DND-41 (cell line): ENCODE data around the gene AATF.
"Not testable (repeated sequence)": the region's sequence is repeated elsewhere in the genome, so short reads cannot be mapped to it uniquely, and the experiment has no call there.

Experiments
- ATAC-seq: fragments of 200-7000 bp; cut with Tn5 transposase; 3 replicates; pipeline ENCODE4 v1.9.1; 2021; ENCODE audit warnings: low read depth; ENCODE audit not compliant: insufficient read depth
- DNase-seq: peaks from one replicate; pipeline ENCODE4 v3.0.0-alpha.2; 2020
- H2AFZ ChIP-seq: 2 replicates; pipeline ENCODE4 v1.6.0; 2012; ENCODE audit warnings: low read depth, low read length
- H3K27ac ChIP-seq: 2 replicates; pipeline ENCODE4 v1.5.1; 2012; ENCODE audit warnings: low read length, inconsistent platforms
- H3K27me3 ChIP-seq: fragments of 200-600 bp; sonication (generic); 2 replicates; pipeline ENCODE4 v1.6.0; 2012; ENCODE audit warnings: low read length, mild to moderate bottlenecking, inconsistent platforms; ENCODE audit not compliant: insufficient read depth, poor library complexity
- H3K36me3 ChIP-seq: 2 replicates; pipeline ENCODE4 v1.5.1; 2012; ENCODE audit warnings: low read length, inconsistent platforms; ENCODE audit not compliant: insufficient read depth
- H3K4me1 ChIP-seq: 2 replicates; pipeline ENCODE4 v1.5.1; 2012; ENCODE audit warnings: mild to moderate bottlenecking, low read length; ENCODE audit not compliant: insufficient read depth
- H3K4me2 ChIP-seq: 2 replicates; pipeline ENCODE4 v1.6.0; 2012; ENCODE audit warnings: mild to moderate bottlenecking, moderate library complexity, low read length, inconsistent platforms; ENCODE audit not compliant: insufficient read depth
- H3K4me3 ChIP-seq, 2 experiments: fragments of 200-600 bp in 1 of 2; shearing (Covaris generic) in 1 of 2; 2 replicates each; pipeline ENCODE4 v1.5.1; 2012 to 2016; ENCODE audit warnings: inconsistent platforms in 2 of 2, low read length in 2 of 2, mild to moderate bottlenecking in 2 of 2, low read depth in 1 of 2, moderate library complexity in 1 of 2
- H3K79me2 ChIP-seq: 2 replicates; pipeline ENCODE4 v1.6.0; 2012; ENCODE audit warnings: low read length, inconsistent platforms; ENCODE audit not compliant: insufficient read depth
- H3K9ac ChIP-seq: 2 replicates; pipeline ENCODE4 v1.6.0; 2012; ENCODE audit warnings: low read depth, mild to moderate bottlenecking, inconsistent platforms, low read length, moderate library complexity
- H3K9me3 ChIP-seq: 2 replicates; pipeline ENCODE4 v1.5.1; 2012; ENCODE audit warnings: low read length, moderate library complexity, mild to moderate bottlenecking, inconsistent platforms; ENCODE audit not compliant: insufficient read depth, severe bottlenecking
- H4K20me1 ChIP-seq: 2 replicates; pipeline ENCODE4 v1.6.0; 2012; ENCODE audit warnings: low read length; ENCODE audit not compliant: insufficient read depth
- CTCF ChIP-seq: IDR thresholded peaks from 2 replicates; pipeline ENCODE4 v1.5.1; 2012; ENCODE audit warnings: borderline replicate concordance, low read length, moderate library complexity, mild to moderate bottlenecking; ENCODE audit not compliant: poor library complexity, severe bottlenecking; ENCODE audit errors: extremely low read depth
- EZH2 ChIP-seq: IDR thresholded peaks from 3 replicates; pipeline ENCODE4 v1.6.1; 2012; ENCODE audit warnings: borderline replicate concordance, low read depth, mild to moderate bottlenecking, moderate library complexity, low read length, inconsistent platforms; ENCODE audit not compliant: severe bottlenecking

Gene AATF

GRCh38 chr17:37069087-37069486 lies 120.3 kb downstream of the AATF start:
- no peaks in the 10 kb centered on the region for H3K27me3 ChIP-seq
- no peaks in the 10 kb centered on the region for H3K79me2 ChIP-seq
- no peaks in the 10 kb centered on the region for H3K36me3 ChIP-seq
- H3K4me2 ChIP-seq, result no peak overlapping the region
- TF ChIP-seq CTCF (no peak), EZH2 (no peak)
- no peaks in the 10 kb centered on the region for H4K20me1 ChIP-seq
- no peak overlapping the region for H3K27ac ChIP-seq
- ATAC-seq, result no peak
- no peak overlapping the region for H2AFZ ChIP-seq
- no peak overlapping the region for H3K9ac ChIP-seq
- DNase-seq, result no peak
- no peaks in the 10 kb centered on the region for H3K9me3 ChIP-seq
- H3K4me1 ChIP-seq, result no peaks in the 10 kb centered on the region
- no peak overlapping the region for H3K4me3 ChIP-seq

- not testable (repeated sequence) for DNase-seq, H2AFZ ChIP-seq, H3K9me3 ChIP-seq, H3K4me3 ChIP-seq, H3K4me2 ChIP-seq, H3K27me3 ChIP-seq, H3K9ac ChIP-seq, H3K36me3 ChIP-seq, H3K4me1 ChIP-seq, H3K27ac ChIP-seq, ATAC-seq, H3K79me2 ChIP-seq, H4K20me1 ChIP-seq
Observed at GRCh38 chr17:37073464-37073863, 124.7 kb downstream of the AATF start.

GRCh38 chr17:37079065-37079708 lies 130.4 kb downstream of the AATF start:
- Histone ChIP-seq H3K9ac (no peak overlapping the region), H3K4me2 (no peak overlapping the region), H3K36me3 (no peaks in the 10 kb centered on the region), H2AFZ (no peak overlapping the region), H3K9me3 (no peaks in the 10 kb centered on the region), H3K27ac (no peak overlapping the region), H3K79me2 (no peaks in the 10 kb centered on the region), H3K27me3 (no peaks in the 10 kb centered on the region), H4K20me1 (no peaks in the 10 kb centered on the region), H3K4me3 (no peak overlapping the region), H3K4me1 (no peaks in the 10 kb centered on the region)
- no peak for TF ChIP-seq EZH2
- TF ChIP-seq CTCF, result no peak
- no peak for DNase-seq
- ATAC-seq, result no peak

- no peak overlapping the region for H3K27ac ChIP-seq
- H3K79me2 ChIP-seq, result no peaks in the 10 kb centered on the region
- H3K9me3 ChIP-seq, result no peaks in the 10 kb centered on the region
- H3K4me2 ChIP-seq, result no peak overlapping the region
- no peak overlapping the region for H2AFZ ChIP-seq
- H3K4me3 ChIP-seq, result no peak overlapping the region
- no peak for DNase-seq
- no peaks in the 10 kb centered on the region for H3K36me3 ChIP-seq
- H3K9ac ChIP-seq, result no peak overlapping the region
- no peak for ATAC-seq
- TF ChIP-seq CTCF (no peak), EZH2 (no peak)
- no peaks in the 10 kb centered on the region for H4K20me1 ChIP-seq
- no peaks in the 10 kb centered on the region for H3K4me1 ChIP-seq
- H3K27me3 ChIP-seq, result no peaks in the 10 kb centered on the region
Observed at GRCh38 chr17:37079735-37080134, 131.0 kb downstream of the AATF start.
